ENCODE measurements around the gene SEPTIN10.
"Not testable (repeated sequence)": the region's sequence is repeated elsewhere in the genome, so short reads cannot be mapped to it uniquely, and the experiment has no call there.

Gene SEPTIN10

GRCh38 chr2:109594246-109594885, 19.4 kb downstream of the SEPTIN10 start:
- no peak overlapping the region for H3K9ac ChIP-seq (ENCODE audit: low read depth, low read length)
- no peak overlapping the region for H3K4me3 ChIP-seq (ENCODE audit: low read depth, low read length)
- H3K9me3 ChIP-seq (ENCODE audit: control insufficient read depth, insufficient read depth, low read length), result no peaks in the 10 kb centered on the region
- no peaks in the 10 kb centered on the region for H3K27me3 ChIP-seq (ENCODE audit: control insufficient read depth, insufficient read depth, low read length)
- peaks cover 5% of the 10 kb centered on the region for H3K36me3 ChIP-seq (ENCODE audit: control insufficient read depth, insufficient read depth, low read length)
- H3K27ac ChIP-seq (ENCODE audit: low read depth, low read length), result no peak overlapping the region
- no peaks in the 10 kb centered on the region for H3K4me1 ChIP-seq (ENCODE audit: control insufficient read depth, insufficient read depth, low read length)

GRCh38 chr2:109592905-109593304, 20.9 kb downstream of the SEPTIN10 start:
- no peak overlapping the region for H3K4me3 ChIP-seq (ENCODE audit: low read depth, low read length)
- peaks cover 5% of the 10 kb centered on the region for H3K36me3 ChIP-seq (ENCODE audit: control insufficient read depth, insufficient read depth, low read length)
- H3K4me1 ChIP-seq (ENCODE audit: control insufficient read depth, insufficient read depth, low read length), result no peaks in the 10 kb centered on the region
- H3K27ac ChIP-seq (ENCODE audit: low read depth, low read length), result no peak overlapping the region
- no peaks in the 10 kb centered on the region for H3K27me3 ChIP-seq (ENCODE audit: control insufficient read depth, insufficient read depth, low read length)
- no peaks in the 10 kb centered on the region for H3K9me3 ChIP-seq (ENCODE audit: control insufficient read depth, insufficient read depth, low read length)
- no peak overlapping the region for H3K9ac ChIP-seq (ENCODE audit: low read depth, low read length)

- Histone ChIP-seq H3K9ac (ENCODE audit: low read depth, low read length) (no peak overlapping the region), H3K36me3 (ENCODE audit: control insufficient read depth, insufficient read depth, low read length) (peaks cover 5% of the 10 kb centered on the region), H3K4me3 (ENCODE audit: low read depth, low read length) (no peak overlapping the region), H3K4me1 (ENCODE audit: control insufficient read depth, insufficient read depth, low read length) (no peaks in the 10 kb centered on the region), H3K27ac (ENCODE audit: low read depth, low read length) (no peak overlapping the region), H3K9me3 (ENCODE audit: control insufficient read depth, insufficient read depth, low read length) (no peaks in the 10 kb centered on the region), H3K27me3 (ENCODE audit: control insufficient read depth, insufficient read depth, low read length) (no peaks in the 10 kb centered on the region)
These were observed 22.6 kb downstream of the SEPTIN10 start for GRCh38 chr2:109591206-109591605.

GRCh38 chr2:109586687-109587086, 27.1 kb downstream of the SEPTIN10 start:
- Histone ChIP-seq H3K4me1 (ENCODE audit: control insufficient read depth, insufficient read depth, low read length) (0 out of 2 replicates have a peak, but pooled peaks cover 3% of the 10 kb centered on the region), H3K27me3 (ENCODE audit: control insufficient read depth, insufficient read depth, low read length) (no peaks in the 10 kb centered on the region), H3K36me3 (ENCODE audit: control insufficient read depth, insufficient read depth, low read length) (peaks cover 12% of the 10 kb centered on the region), H3K27ac (ENCODE audit: low read depth, low read length) (no peak overlapping the region), H3K4me3 (ENCODE audit: low read depth, low read length) (no peak overlapping the region), H3K9me3 (ENCODE audit: control insufficient read depth, insufficient read depth, low read length) (no peaks in the 10 kb centered on the region), H3K9ac (ENCODE audit: low read depth, low read length) (no peak overlapping the region)

GRCh38 chr2:109582928-109583895, 30.6 kb downstream of the SEPTIN10 start:
- Histone ChIP-seq H3K9me3 (ENCODE audit: control insufficient read depth, insufficient read depth, low read length) (no peaks in the 10 kb centered on the region), H3K4me1 (ENCODE audit: control insufficient read depth, insufficient read depth, low read length) (0 out of 2 replicates have a peak, but pooled peaks cover 3% of the 10 kb centered on the region), H3K9ac (ENCODE audit: low read depth, low read length) (no peak overlapping the region)

GRCh38 chr2:109577630-109578029, 36.1 kb downstream of the SEPTIN10 start:
- not testable (repeated sequence) for H3K4me1 ChIP-seq (ENCODE audit: control insufficient read depth, insufficient read depth, low read length); H3K9me3 ChIP-seq (ENCODE audit: control insufficient read depth, insufficient read depth, low read length); H3K27me3 ChIP-seq (ENCODE audit: control insufficient read depth, insufficient read depth, low read length); H3K4me3 ChIP-seq (ENCODE audit: low read depth, low read length); H3K9ac ChIP-seq (ENCODE audit: low read depth, low read length); H3K27ac ChIP-seq (ENCODE audit: low read depth, low read length)
- peaks cover 11% of the 10 kb centered on the region for H3K36me3 ChIP-seq (ENCODE audit: control insufficient read depth, insufficient read depth, low read length)

More at GRCh38 chr2:109582928-109583895, 30.6 kb downstream of the SEPTIN10 start:
- H3K36me3 ChIP-seq (ENCODE audit: control insufficient read depth, insufficient read depth, low read length), result peaks cover 12% of the 10 kb centered on the region
- H3K4me3 ChIP-seq (ENCODE audit: low read depth, low read length), result no peak overlapping the region
- H3K27ac ChIP-seq (ENCODE audit: low read depth, low read length), result no peak overlapping the region
- H3K27me3 ChIP-seq (ENCODE audit: control insufficient read depth, insufficient read depth, low read length), result no peaks in the 10 kb centered on the region

- H3K27ac ChIP-seq (ENCODE audit: low read depth, low read length), result no peak overlapping the region
- H3K36me3 ChIP-seq (ENCODE audit: control insufficient read depth, insufficient read depth, low read length), result peaks cover 21% of the 10 kb centered on the region
- no peak overlapping the region for H3K4me3 ChIP-seq (ENCODE audit: low read depth, low read length)
- no peaks in the 10 kb centered on the region for H3K4me1 ChIP-seq (ENCODE audit: control insufficient read depth, insufficient read depth, low read length)
- H3K9me3 ChIP-seq (ENCODE audit: control insufficient read depth, insufficient read depth, low read length), result no peaks in the 10 kb centered on the region
- no peaks in the 10 kb centered on the region for H3K27me3 ChIP-seq (ENCODE audit: control insufficient read depth, insufficient read depth, low read length)
- no peak overlapping the region for H3K9ac ChIP-seq (ENCODE audit: low read depth, low read length)
These were observed 38.4 kb downstream of the SEPTIN10 start for GRCh38 chr2:109575373-109575772.

GRCh38 chr2:109563980-109564550, 49.7 kb downstream of the SEPTIN10 start:
- Histone ChIP-seq H3K4me3 (ENCODE audit: low read depth, low read length) (no peak overlapping the region), H3K9ac (ENCODE audit: low read depth, low read length) (no peak overlapping the region)

GRCh38 chr2:109563288-109563687, 50.5 kb downstream of the SEPTIN10 start:
- H3K4me1 ChIP-seq (ENCODE audit: control insufficient read depth, insufficient read depth, low read length), result 0 out of 2 replicates have a peak, but pooled peaks cover 3% of the 10 kb centered on the region
- H3K36me3 ChIP-seq (ENCODE audit: control insufficient read depth, insufficient read depth, low read length), result peaks cover 47% of the 10 kb centered on the region
- no peak overlapping the region for H3K9ac ChIP-seq (ENCODE audit: low read depth, low read length)
- H3K27ac ChIP-seq (ENCODE audit: low read depth, low read length), result no peak overlapping the region
- no peak overlapping the region for H3K4me3 ChIP-seq (ENCODE audit: low read depth, low read length)
- no peaks in the 10 kb centered on the region for H3K27me3 ChIP-seq (ENCODE audit: control insufficient read depth, insufficient read depth, low read length)
- no peaks in the 10 kb centered on the region for H3K9me3 ChIP-seq (ENCODE audit: control insufficient read depth, insufficient read depth, low read length)

More at GRCh38 chr2:109563980-109564550, 49.7 kb downstream of the SEPTIN10 start:
- Histone ChIP-seq H3K27ac (ENCODE audit: low read depth, low read length) (no peak overlapping the region), H3K36me3 (ENCODE audit: control insufficient read depth, insufficient read depth, low read length) (peaks cover 46% of the 10 kb centered on the region), H3K4me1 (ENCODE audit: control insufficient read depth, insufficient read depth, low read length) (no peaks in the 10 kb centered on the region), H3K9me3 (ENCODE audit: control insufficient read depth, insufficient read depth, low read length) (no peaks in the 10 kb centered on the region), H3K27me3 (ENCODE audit: control insufficient read depth, insufficient read depth, low read length) (no peaks in the 10 kb centered on the region)

- peaks cover 8% of the 10 kb centered on the region; the same call in 1 of the 2 replicates for H3K4me1 ChIP-seq (ENCODE audit: control insufficient read depth, insufficient read depth, low read length)
- H3K9ac ChIP-seq (ENCODE audit: low read depth, low read length), result no peak overlapping the region
- no peaks in the 10 kb centered on the region for H3K9me3 ChIP-seq (ENCODE audit: control insufficient read depth, insufficient read depth, low read length)
- H3K4me3 ChIP-seq (ENCODE audit: low read depth, low read length), result no peak overlapping the region
- H3K36me3 ChIP-seq (ENCODE audit: control insufficient read depth, insufficient read depth, low read length), result peaks cover 47% of the 10 kb centered on the region
- H3K27me3 ChIP-seq (ENCODE audit: control insufficient read depth, insufficient read depth, low read length), result no peaks in the 10 kb centered on the region
- H3K27ac ChIP-seq (ENCODE audit: low read depth, low read length), result no peak overlapping the region
These were observed 51.3 kb downstream of the SEPTIN10 start for GRCh38 chr2:109562421-109562820.
